Stimulated activated CD8-positive, alpha-beta memory T cell treated with anti-CD3 and anti-CD28 coated beads, Interleukin-2, amount 100 ng/mL, for 48 hours (primary cell): Measurements from ENCODE around the gene C5AR2.
"Not testable (repeated sequence)": the region's sequence is repeated elsewhere in the genome, so short reads cannot be mapped to it uniquely, and the experiment has no call there.

Experiments used
- DNase-seq, 2 donors: peaks; one replicate each; pipeline ENCODE4 v3.0.0-alpha.2; 2020; ENCODE audit warnings: low read depth in 2 of 2

The C5AR2 gene

DNA sequence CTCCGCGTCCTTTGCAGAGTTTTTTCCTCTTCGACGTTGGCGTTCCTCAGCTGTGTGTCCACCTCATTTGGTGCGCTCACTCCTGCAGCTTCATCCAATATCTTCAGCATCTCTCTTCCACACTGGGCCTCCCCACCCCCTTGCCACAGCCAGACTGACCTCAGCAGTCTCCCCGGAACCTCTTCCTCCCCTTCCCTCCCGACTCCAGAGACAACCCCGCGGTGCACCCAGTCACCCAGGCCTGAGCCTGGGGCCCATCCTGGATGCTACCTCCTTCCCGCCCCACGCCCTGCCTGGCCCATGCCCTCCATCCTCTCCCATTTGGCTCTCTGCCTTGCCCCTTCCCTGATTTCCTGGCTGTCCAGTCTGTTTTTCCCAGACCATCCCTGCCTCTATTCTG is 8.1 kb upstream of the C5AR2 start:
- DNase-seq, result no peak

DNA sequence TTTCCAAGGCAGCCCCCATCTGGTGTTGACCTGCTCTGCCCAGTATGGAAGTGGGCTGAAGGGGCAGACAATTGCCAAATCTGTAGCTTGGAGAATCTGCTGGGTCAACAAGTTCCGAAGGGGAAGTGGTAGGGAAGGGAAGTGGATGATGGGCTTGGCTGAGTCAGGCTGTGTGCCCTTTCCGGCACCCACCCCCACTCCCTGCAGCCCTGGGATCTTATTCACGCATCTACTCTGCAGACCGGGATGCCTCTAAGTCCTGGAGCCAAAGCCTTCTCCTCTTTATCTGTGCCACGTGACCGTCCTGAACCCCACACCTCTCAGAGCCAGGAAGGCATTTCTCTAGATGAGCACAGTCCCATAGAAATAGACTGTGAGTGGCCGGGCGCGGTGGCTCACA is 7.5 kb upstream of the C5AR2 start:
- DNase-seq, result no peak

DNA sequence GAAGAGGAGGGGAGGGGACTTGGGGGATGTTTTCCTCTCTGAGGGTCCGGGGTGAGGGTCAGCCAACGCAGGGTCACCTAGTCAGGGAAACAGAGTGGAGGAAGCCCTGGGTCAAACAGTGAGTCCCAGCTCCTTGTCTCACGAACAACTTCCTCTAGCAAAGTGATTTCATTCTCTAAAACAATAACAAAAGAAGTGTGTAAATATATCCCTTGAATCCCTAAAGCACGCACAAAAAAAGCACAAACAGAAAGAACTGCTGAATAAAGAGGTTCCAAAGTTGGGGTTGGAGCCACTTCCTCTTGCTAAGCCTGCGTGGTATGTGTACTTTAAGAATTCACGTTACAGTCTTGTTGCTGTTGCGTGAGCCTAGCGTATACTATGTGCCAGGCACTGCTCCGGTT is 1.5 kb upstream of the C5AR2 start:
- no peak for DNase-seq

DNA sequence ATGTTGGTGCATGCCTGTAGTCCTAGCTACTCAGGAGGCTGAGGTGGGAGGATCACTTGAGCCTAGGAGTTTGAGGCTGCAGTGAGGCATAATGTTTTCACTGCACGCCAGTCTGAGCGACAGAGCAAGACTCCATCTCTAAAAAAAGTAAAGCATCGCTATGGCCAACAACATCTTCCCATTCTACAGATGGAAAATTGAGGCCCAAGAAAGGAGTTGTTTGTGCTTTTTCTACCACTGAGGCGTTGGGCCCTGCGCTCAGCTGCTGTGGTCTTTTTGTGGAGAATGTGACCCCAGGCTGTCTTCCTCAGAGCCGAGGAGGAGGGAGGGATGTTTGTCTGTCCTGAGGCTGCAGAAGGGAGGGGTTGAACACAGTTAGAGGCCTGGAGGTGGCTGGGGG is 485 bp upstream of the C5AR2 start:
- DNase-seq, result no peak

DNA sequence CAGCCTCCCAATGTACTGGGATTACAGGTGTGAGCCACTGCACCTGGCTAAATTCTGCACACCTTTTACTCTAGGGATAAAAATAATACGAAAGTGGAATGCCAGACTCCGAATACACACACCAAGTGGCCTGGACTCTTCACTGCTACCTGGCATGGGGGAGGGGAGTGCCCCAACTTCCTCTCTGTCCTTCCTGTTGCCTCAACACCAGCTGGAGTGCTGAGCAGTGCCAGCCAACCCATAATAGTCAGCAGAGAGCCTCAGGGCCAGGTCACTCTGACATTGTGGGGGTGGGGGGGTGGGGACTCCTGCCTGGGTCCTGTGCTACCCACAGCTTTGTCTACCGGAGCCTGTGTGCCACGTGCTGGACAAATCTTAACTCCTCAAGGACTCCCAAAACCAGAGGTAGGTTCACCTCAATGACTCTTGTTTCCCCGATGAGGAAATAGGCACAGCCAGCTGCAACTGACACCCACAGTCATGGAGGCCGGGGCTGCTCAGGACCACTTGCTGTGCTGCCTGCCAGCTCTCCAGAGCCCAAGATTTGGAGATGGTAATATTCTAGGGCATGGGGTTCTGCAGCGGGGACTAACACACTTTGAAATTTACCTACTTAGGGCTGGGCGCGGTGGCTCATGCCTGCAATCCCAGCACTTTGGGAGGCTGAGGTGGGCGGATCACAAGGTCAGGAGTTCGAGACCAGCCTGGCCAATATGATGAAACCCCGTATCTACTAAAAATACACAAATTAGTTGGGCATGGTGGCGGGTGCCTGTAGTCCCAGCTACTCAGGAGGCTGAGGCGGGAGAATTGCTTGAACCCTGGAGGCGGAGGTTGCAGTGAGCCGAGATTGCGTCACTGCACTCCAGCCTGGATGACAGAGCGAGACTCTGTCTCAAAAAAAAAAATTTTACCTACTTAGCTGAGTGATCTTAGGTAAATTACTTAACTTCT is 5.1 kb downstream of the C5AR2 start:
- DNase-seq, result not testable (repeated sequence)

DNA sequence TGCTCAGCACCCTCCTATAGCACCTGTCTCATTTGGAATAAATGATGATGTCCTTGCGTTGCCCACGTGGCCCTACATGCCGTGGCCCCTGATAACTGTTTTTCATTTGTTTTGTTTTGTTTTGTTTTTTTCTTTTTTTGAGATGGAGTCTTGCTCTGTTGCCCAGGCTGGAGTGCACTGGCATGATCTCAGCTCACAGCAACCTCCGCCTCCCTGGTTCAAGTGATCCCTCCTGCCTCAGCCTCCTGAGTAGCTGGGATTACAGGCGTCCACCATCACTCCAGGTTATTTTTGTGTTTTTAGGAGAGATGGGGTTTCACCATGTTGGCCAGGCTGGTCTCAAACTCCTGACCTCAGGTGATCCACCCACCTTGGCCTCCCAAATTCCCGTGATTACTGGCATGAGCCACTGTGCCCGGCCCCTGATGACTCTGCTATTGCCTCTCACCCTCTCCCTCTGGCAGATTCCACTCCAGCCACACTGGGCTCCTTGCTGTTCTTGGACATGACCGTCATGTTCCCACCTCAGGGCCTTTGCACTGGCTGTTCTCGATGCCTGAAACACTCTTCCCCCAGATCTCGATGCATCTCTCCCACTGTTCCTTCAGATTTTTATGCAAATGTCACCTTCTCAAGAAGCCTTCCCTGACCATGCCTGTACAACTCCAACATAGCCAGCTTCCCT is 7.4 kb downstream of the C5AR2 start:
- DNase-seq, result no peak

DNA sequence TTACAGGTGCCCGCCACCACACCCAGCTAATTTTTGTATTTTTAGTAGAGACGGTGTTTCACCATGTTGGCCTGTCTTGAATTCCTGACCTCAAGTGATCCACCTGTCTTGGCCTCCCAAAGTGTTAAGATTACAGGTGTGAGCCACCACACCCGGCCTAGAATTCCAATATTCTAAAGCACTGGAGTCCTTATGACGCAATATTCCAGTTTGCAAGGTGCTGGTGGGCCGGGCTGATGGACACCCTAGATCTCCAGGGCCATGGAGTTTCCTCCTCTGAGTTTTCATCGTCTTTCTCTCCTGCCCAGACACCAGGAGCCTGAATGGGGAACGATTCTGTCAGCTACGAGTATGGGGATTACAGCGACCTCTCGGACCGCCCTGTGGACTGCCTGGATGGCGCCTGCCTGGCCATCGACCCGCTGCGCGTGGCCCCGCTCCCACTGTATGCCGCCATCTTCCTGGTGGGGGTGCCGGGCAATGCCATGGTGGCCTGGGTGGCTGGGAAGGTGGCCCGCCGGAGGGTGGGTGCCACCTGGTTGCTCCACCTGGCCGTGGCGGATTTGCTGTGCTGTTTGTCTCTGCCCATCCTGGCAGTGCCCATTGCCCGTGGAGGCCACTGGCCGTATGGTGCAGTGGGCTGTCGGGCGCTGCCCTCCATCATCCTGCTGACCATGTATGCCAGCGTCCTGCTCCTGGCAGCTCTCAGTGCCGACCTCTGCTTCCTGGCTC is 8.7 kb downstream of the C5AR2 start:
- no peak for DNase-seq

DNA sequence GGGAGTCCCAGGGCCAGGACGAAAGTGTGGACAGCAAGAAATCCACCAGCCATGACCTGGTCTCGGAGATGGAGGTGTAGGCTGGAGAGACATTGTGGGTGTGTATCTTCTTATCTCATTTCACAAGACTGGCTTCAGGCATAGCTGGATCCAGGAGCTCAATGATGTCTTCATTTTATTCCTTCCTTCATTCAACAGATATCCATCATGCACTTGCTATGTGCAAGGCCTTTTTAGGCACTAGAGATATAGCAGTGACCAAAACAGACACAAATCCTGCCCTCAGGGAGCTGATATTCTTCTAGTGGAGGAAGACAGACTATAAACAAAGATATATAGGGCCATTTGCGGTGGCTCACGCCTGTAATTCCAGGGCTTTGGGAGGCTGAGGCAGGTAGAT is 9.8 kb downstream of the C5AR2 start:
- no peak for DNase-seq

DNA sequence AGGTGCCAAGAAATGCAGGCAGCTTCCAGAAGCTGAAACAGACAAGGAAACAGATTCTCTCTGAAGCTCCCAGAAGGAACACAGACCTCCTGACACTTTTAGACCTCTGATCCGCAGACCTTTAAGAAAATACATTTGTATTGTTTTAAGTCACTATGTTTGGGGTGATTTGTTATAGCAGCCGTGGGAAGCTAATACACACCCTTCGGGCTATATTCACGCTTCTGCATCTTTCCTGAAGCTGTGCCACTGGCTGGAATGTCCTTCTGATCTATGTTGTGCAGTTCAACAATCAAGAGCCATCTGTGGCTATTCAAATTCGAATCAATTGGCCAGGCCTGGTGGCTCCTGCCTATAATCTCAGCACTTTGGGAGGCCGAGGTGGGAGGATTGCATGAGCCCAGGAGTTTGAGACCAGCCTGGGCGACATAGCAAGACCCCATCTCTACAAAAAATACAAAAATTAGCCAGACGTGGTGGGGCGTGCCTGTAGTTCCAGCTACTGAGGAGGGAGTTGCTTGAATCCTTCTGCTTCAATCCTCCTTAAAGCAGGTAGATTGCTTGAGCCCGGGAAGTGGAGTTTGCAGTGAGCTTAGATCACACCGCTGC is 11.3 kb downstream of the C5AR2 start:
- DNase-seq, result no peak

DNA sequence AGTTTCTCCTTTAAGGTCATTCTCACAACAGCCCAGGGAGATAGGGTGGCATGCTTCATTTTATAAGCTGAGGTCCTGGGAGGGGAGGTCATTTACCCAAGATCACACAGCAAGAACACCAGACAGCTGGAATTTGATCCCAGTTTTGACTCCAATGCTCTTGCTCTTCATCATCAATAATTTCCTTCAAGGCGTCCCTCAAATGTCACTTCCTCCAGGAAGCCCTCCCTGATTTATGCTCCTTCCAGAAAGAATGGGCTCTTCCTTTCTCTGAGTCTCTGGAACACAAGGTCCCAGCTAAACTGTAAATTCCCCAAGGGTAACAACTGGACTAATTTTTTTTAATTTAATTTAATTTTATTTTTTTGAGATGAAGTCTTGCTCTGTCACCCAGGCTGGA is 12.4 kb downstream of the C5AR2 start:
- DNase-seq, result no peak

DNA sequence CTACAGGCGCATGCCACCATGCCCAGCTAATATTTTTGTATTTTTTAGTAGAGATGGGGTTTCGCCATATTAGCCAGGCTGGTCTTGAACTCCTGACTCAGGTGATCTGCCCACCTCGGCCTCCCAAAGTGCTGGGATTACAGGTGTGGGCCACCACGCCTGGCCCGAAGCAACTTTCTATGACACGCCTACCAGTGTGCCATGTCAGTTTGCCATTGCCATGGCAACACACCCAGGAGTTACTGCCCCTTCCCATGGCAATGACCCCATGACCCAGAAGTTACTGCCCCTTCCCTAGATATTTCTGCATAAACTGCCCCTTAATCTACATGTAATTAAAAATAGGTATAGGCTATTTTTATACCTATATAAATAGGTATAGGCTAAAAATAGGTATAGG is 14.0 kb downstream of the C5AR2 start:
- not testable (repeated sequence) for DNase-seq

DNA sequence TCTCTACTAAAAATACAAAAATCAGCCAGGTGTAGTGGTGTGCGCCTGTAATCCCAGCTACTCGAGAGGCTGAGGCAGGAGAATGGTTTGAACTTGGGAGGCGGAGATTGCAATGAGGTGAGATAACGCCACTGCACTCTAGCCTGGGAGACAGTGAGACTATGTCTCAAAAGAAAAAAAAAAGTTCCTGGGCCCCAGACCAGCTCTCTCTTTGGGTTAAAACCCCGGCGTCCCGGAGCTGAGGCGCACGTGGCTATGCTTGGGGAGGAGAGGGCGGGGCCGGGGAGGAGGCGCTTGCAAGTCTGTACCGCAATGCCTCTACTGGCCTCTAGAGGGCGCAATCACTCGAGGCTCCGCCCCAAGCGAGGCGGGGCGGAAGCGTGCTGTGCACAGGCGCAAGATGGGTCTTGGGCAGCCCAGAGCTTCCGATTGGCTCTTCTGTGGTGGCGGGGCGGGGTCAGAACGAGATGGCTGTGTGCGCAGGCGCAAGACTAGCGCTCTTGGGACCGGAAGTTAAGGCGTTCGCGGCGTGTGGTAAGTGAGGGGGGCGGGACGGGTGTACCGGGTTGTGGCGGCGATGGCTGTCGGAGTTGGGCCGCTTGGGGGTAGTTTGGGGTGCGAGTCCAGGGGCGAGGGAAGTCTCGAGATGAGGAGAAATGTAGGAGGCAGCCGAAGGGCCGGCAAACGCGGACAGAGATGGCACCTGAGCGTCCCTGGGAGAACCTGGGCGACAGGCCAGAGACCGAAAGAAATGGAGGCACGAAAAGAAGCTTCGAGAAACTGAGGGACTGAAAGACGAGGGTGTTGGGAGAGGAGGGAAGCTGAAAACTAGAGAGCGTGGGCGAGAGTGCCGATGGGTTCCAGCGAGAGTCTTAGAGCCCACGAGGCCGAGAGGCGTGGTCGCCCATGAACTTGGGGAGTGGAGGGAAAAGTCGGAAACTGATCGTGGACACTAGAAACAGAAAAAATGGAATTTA is 17.1 kb downstream of the C5AR2 start, which contains the start of gene DHX34:
DHX34 (plus strand) TSS at position 497 of the 977 bp plus-strand sequence. CDS start 3,716 bp downstream, outside the sequence.
- DNase-seq, result peak; percentile 97 to 99

DNA sequence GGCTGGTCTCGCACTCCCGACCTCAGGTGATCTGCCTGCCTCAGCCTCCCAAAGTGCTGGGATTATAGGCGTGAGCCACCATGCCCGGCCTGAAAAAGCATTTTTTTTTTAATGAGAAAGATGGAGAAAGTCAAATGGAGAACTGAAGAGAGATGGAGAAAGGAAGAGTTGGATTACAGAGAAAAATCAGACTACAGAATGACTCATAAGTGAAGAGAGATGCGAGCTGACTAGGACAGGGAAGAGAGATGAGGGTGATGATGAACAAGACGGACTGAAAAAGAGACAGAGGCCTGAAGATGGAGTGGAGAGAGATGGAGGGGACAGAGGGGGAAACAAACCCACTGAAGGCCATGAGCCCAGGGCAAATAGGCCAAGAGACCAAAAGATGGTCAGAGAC is 18.7 kb downstream of the C5AR2 start:
- no peak for DNase-seq

DNA sequence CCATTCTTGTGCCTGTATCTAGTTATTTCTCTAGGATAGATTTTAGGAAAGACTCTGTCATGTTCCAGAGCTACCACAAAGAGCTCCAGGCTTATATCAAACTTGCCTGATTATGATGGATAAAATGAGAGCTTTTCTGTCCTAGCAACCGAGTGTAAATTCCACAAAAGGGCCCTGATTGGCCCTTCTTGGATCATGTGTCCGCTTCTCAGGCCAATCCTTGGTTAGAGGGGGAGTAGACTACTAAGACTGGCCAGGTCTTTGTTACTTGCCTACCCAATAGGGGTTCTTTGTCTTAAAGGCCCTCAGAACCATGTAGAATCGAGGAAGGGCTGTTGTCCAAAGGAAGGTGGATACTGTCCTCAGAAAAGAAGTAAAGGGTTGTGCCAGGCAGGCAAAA is 19.6 kb downstream of the C5AR2 start:
- DNase-seq, result no peak

DNA sequence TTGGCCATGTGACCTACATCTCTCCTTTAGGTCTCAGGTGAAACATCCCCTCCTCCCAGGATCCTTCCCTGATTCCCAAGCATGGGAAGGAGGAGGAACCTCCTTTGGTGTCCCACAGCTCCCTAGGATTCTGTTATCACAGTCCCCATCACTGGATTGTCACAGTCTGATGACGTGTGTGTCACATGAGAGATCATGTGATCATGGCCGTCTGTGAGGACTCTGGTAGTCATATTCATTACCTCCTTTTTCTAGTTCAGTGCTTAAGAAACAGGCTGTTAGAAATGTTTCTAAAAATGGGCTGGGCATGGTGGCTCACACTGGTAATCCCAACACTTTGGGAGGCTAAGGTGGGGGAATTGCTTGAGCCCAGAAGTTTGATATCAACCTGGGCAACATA is 20.1 kb downstream of the C5AR2 start:
- no peak for DNase-seq

DNA sequence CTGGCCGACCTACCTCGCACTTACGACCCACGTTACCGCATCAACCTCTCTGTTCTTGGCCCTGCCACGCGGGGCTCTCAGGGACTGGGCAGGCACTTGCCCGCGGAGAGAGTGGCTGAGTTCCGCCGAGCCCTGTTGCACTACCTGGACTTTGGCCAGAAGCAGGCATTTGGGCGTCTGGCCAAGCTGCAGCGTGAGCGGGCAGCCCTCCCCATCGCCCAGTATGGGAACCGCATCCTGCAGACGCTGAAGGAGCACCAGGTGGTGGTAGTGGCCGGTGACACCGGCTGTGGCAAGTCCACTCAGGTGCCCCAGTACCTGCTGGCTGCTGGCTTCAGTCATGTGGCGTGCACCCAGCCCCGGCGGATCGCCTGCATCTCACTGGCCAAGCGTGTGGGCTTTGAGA is 21.3 kb downstream of the C5AR2 start:
- DNase-seq, result no peak

DNA sequence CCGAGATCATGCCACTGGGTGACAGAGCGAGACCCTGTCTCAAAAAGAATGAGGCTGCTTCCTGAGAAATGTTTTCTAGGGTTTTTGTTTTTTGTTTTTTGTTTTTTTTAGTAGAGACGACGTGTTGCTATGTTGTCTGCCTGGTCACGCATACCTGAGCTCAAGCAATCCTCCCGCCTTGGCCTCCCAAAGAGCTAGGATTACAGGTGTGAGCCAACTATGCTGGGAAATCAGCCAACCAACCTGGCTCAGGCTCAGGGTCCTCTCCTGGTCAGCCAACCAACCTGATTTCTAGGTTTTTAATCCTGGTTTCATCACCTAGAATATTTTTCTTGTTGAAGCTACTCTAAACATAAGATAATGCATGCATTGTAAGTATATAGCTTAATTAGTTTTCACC is 24.9 kb downstream of the C5AR2 start:
- no peak for DNase-seq

DNA sequence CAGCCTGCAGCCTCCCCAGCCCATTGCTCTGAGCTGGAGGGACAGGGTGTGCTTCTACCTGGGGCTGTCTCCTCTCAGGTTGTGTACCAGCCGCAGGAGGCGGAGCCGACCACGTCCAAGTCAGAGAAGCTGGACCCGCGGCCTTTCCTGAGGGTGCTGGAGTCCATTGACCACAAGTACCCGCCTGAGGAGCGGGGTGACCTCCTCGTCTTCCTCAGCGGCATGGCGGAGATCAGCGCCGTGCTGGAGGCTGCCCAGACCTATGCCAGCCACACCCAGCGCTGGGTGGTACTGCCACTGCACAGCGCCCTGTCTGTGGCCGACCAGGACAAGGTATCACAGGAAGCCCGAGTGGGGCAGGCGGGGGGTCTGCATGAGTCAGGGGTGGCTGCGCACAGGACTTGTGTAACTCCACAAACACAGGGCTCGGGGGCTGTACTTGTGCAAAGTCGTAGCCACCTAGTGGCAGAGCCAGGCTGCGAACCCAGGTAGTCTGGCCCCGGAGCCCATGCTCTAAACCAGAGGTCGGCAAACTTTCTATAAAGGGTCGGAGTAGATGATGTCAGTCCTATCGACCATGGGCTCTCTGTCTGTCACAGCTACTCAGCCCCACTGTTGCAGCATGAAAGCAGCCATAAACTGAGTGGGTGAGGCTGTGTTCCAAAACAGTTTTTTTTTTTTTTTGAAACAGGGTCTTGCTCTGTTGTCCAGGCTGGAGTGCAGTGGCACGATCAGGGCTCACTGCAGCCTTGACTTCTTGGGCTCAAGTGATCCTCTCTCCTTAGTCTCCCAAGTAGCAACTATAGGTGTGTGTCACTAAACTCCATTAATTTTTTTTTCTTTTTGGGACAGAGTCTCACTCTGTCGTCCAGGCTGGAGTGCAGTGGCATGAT is 26.1 kb downstream of the C5AR2 start:
- DNase-seq, result no peak

DNA sequence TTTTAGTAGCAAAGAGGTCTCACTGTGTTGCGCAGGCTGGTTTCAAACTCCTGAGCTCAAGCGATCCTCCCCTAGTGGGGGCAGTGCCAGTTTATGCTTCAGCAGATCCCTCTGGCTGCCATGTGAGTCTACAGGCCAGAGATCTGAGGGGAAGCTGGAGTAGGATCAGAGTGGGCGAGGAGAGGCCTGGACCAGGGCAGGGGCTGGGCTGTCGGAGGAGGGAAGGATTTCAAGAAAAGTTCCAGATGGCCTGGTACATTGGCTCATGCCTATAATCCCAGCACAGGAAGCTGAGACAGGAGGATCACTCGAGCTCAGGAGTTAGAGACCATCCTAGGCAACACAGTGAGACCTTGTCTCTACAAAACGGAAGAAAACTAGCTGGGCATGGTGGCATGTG is 27.0 kb downstream of the C5AR2 start:
- no peak for DNase-seq

DNA sequence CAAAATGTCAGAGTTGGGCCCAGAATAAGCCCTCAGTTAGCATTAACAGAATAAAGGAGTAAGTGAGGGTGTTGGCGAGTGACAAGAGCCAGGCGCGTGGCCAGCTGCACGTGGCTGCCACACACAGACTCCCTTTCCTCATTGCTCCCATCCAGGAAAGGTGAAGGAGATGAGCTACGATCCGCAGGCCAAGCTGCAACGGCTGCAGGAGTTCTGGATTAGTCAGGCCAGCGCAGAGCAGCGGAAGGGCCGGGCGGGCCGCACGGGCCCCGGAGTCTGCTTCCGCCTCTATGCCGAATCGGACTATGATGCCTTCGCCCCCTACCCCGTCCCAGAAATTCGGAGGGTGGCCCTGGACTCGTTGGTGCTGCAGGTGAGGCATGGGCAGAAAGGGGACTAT is 30.3 kb downstream of the C5AR2 start:
- DNase-seq, result no peak
